Transverse colon (tissue), 4 donors: ENCODE measurements around the gene CCDC88C.

Experiments
- CTCF ChIP-seq, 5 experiments: fragments of 200-600 bp in 3 of 5; fragments of 450-650 bp in 2 of 5; sonication (generic) in 3 of 5; IDR thresholded peaks; 1 replicate in 2 of 5; 2 replicates in 3 of 5; pipeline ENCODE4 v1.5.1; 2016 to 2017; ENCODE audit warnings: antibody characterized with exemption in 5 of 5, inconsistent platforms in 3 of 5, mild to moderate bottlenecking in 2 of 5, moderate library complexity in 1 of 5
- POLR2AphosphoS5 ChIP-seq, 3 donors: sonication (generic); formaldehyde crosslinking; IDR thresholded peaks; one replicate each; pipeline ENCODE4 v1.6.1; 2016; ENCODE audit warnings: antibody characterized with exemption in 3 of 3

- TF ChIP-seq CTCF (IDR thresholded peaks at IDR 0.05), result no peak
- no peak for TF ChIP-seq POLR2AphosphoS5 (IDR thresholded peaks at IDR 0.05)
These were observed 96.5 kb downstream of the CCDC88C start for GRCh38 chr14:91321131-91321530.
